Heart left ventricle (tissue), 13 donors: ENCODE data around the gene RGCC.

Experiments
- POLR2A ChIP-seq, 2 donors: fragments of 450-650 bp; IDR thresholded peaks; one replicate each; pipeline ENCODE4 v1.6.1; 2017; ENCODE audit warnings: antibody characterized with exemption in 2 of 2, mild to moderate bottlenecking in 2 of 2, moderate library complexity in 2 of 2
- TF ChIP-seq, protein P1 (sequence below), 12 donors: fragments of 200-600 bp; sonication (generic) in 4 of 12; IDR thresholded peaks; one replicate each; pipeline versions ENCODE4 v1.5.0 to v1.8.0; 2018 to 2022; ENCODE audit warnings: antibody characterized with exemption in 12 of 12, mild to moderate bottlenecking in 5 of 12
- donor health status: ischemic (EF 13 %, LVEDD 7.1; RV severe dilation, severe dysfunction).
- donor health status: DM: no; HTN: yes; CAD: no.
- donor health status: DM: no; HTN: no; CAD: no.
- donor health status: ischemic (EF 25% LVEDD 6.9; RV normal size, moderate dysfunction).
- donor health status: ischemic (EF 25% LVEDD 5.7; RV mildly dilated, moderate dysfunction).
- donor health status: ischemic (EF 35%, LVEDD 5.7; RV mildly dilated, moderate dysfunction).
- donor health status: nonischemic (EF 11% LVEDD 7.7; RV severe dilation, severe dysfunction).
- donor health status: DM: yes; HTN: yes; CAD: no.
- donor health status: PGD.
- donor health status: ischemic (EF 29% LVEDD 5.4; RV normal size, mild dysfunction).
- donor health status: nonischemic (EF 23%, LVEDD 6.1; RV moderate dilation, normal function).

DNA sequence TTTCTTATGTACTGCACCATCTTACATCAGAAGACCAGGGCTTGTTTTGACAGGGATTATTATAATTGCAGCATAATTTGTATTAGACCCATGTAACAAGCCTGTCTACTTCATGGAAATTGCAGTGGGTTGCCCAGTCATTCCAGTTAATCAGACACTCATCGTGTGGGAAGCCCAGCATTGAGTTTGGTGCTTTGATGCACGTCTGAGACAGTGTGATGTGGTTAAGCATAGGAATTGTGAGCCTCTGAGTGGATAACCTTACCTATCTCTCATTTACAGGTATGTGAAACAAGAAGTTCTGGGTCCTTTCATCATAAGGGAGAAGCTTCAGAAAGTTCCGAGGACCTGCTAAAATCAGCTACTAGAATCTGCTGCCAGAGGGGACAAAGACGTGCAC lies 12.8 kb downstream of the RGCC start:
- TF ChIP-seq, protein P1, sequence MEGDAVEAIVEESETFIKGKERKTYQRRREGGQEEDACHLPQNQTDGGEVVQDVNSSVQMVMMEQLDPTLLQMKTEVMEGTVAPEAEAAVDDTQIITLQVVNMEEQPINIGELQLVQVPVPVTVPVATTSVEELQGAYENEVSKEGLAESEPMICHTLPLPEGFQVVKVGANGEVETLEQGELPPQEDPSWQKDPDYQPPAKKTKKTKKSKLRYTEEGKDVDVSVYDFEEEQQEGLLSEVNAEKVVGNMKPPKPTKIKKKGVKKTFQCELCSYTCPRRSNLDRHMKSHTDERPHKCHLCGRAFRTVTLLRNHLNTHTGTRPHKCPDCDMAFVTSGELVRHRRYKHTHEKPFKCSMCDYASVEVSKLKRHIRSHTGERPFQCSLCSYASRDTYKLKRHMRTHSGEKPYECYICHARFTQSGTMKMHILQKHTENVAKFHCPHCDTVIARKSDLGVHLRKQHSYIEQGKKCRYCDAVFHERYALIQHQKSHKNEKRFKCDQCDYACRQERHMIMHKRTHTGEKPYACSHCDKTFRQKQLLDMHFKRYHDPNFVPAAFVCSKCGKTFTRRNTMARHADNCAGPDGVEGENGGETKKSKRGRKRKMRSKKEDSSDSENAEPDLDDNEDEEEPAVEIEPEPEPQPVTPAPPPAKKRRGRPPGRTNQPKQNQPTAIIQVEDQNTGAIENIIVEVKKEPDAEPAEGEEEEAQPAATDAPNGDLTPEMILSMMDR (IDR thresholded peaks at IDR 0.05), result no peak
- TF ChIP-seq POLR2A (IDR thresholded peaks at IDR 0.05), result no peak
